ENCODE results near the gene MBNL1.
"Not testable (repeated sequence)": the region's sequence is repeated elsewhere in the genome, so short reads cannot be mapped to it uniquely, and the experiment has no call there.

MBNL1 gene

DNA sequence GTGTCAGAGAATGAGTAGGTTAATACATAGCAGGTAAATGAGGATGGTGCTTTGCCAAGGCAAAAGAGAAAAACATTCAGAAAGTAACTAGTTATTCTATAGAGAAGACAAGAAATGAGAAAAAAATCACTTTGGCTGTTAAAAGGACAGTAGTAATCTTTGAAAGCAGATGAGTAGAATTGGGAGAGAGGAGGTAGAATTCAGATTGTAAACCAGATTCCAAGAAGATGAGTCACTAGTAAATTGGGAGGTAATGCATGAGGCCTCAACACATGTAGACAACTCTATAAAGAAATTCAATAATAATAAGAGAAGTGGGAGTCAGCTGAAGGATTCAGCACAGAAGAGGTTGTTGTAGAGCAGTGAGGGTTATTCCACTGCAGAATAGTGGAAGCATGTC is 81.4 kb downstream of the MBNL1 start:
- DNase-seq (ENCODE audit: low spot score) = no peak

GRCh38 chr3:152350776-152351175 is 82.0 kb downstream of the MBNL1 start:
- no peak for DNase-seq (ENCODE audit: low spot score)

DNA sequence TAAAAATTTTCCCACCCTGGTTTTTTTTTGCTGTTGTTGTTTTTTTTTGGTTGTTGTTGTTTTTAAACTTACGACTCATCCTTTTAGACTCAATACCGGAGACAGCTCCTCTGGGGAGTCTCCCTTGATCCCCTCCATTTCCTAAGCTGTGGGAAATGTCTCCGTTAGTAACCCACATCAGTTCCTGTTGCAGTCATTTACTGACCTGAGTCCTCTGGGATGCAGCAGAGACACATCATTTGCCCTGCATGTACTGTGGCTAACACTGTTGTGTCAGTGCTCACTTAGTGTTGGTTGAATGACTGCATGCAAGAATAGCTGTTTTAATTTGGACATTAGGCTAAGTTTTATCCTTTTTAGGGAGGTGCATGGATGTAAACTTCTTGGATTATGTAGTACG is 83.8 kb downstream of the MBNL1 start:
- no peak for DNase-seq (ENCODE audit: low spot score)

GRCh38 chr3:152353578-152353977 is 84.8 kb downstream of the MBNL1 start:
- no peak for DNase-seq (ENCODE audit: low spot score)

DNA sequence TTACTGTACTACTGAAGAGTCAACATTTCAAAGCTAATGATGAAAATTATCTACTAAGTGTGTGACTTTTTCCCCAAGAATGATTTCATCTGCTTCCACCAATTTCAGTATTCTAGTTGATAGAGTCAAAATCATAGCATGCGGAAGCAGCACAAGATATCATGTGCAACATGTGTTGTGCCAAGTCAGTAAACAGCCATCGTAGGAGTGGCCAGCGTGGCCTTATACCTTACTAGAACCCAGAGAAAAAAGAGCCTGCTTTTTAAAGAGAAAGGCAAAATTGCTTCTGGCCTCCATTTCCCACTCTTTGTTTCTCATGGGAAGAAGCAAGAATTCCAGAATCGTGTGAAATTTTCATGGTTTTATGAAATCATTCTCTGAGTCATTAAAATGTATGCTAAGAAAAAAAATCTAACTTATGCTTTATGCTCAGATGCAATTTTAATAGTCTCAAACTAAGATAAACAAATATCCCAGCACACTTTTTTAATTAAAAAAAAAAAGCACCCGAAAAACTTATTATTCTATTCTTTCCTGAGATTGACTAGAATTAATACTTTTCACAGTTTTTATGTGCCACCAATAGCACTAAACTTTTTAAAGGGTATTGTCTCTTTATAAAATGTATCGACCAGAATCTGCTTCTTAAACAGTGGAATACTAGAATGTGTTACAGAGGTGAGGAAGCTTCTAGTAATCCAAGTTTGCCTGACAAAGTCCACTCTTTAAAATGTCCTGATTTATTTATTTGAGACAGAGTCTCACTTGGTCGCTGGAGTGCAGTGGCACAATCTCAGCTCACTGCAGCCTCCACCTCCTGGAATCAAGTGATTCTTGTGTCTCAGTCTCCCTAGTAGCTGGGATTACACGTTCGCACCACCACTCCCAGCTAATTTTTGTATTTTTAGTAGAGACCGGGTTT is 87.3 kb downstream of the MBNL1 start:
- no peak for DNase-seq (ENCODE audit: low spot score)

DNA sequence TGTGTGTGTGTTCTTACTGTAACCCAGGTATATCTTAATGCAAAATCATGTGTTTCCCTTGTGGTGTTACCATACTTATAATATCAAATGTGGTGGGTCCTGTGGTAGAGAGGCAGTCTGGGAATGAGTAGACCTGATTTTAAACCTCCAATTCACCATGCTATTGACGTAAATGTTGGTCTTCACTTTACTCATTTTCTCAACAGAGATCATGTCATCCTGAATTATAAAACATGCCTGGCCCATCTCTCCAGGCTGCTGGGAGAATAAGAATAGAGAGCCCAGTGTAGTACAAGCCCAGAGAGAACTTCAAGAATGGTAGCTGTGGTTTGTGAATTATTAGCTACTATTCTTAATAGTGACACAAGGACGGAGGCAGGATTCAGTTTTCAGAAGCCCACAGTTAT is 88.1 kb downstream of the MBNL1 start:
- DNase-seq (ENCODE audit: low spot score) = no peak

GRCh38 chr3:152357587-152357986 is 88.9 kb downstream of the MBNL1 start:
- DNase-seq (ENCODE audit: low spot score) = no peak

- no peak for DNase-seq (ENCODE audit: low spot score)
These were observed 90.9 kb downstream of the MBNL1 start for GRCh38 chr3:152359385-152360248.

DNA sequence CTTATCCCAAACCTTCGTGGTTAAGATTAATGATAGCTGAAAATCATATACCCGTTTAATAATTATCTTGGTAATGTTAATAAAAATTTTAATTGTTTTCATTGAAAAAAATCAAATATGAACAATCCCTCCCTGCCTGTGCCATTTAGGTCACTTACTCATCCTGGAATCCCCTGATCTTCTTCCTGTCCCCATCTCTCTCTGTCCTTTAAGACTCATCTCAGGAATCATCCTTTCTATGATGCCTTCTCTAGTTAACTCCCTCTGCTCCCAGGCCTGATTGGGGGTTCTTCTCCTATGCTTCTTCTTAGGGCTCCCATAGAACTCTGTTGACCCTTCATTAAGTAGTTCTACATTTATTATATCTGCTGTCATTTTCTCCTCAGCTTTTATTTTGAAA is 91.6 kb downstream of the MBNL1 start:
- DNase-seq (ENCODE audit: low spot score) = no peak

DNA sequence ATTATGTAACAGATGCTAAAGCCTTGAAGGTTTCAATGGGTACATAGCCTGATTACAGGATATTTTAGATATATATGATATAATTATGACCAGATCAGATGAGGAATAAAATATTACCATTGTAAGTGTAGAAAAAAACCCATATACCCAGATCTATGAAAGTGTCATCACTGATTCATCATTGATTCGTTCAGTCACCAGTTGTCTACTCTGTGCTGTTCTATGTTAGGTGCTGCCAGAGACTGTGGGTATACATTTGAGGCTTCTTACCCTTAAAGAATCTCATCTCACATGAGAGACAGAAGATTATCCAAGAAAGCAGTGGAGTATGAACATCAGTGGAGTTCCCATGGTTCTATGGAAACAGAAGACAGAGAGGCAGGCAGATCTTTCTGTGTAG is 92.2 kb downstream of the MBNL1 start:
- DNase-seq (ENCODE audit: low spot score) = no peak

GRCh38 chr3:152362086-152362485 is 93.4 kb downstream of the MBNL1 start:
- DNase-seq (ENCODE audit: low spot score) = no peak

DNA sequence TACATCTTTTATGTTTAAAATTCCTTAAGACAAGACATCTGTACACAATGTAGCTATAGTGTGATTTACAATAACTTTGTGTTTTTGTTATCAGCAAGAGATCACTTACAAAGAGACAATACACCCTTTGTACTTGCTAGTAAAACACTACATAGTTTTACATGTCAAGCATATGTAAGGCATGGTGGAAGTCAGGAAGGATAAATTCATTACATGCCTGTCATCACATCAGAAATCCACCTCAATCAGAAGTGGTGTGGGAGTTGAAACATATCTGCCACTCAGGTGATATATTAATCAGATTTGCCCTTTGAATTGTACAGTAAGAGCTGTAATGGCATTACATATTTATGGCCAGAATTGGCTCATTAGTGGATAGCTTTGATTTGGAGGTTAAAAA is 95.5 kb downstream of the MBNL1 start:
- no peak for DNase-seq (ENCODE audit: low spot score)

- no peak for DNase-seq (ENCODE audit: low spot score)
These were observed 96.4 kb downstream of the MBNL1 start for GRCh38 chr3:152365126-152365525.

GRCh38 chr3:152365766-152366593 is 97.3 kb downstream of the MBNL1 start:
- no peak for DNase-seq (ENCODE audit: low spot score)

- not testable (repeated sequence) for DNase-seq (ENCODE audit: low spot score)
These were observed 98.5 kb downstream of the MBNL1 start for GRCh38 chr3:152367192-152367591.

- DNase-seq (ENCODE audit: low spot score) = not testable (repeated sequence)
These were observed 103.9 kb downstream of the MBNL1 start for GRCh38 chr3:152372633-152373032.

- DNase-seq (ENCODE audit: low spot score) = no peak
These were observed 104.7 kb downstream of the MBNL1 start for GRCh38 chr3:152373379-152373778.

DNA sequence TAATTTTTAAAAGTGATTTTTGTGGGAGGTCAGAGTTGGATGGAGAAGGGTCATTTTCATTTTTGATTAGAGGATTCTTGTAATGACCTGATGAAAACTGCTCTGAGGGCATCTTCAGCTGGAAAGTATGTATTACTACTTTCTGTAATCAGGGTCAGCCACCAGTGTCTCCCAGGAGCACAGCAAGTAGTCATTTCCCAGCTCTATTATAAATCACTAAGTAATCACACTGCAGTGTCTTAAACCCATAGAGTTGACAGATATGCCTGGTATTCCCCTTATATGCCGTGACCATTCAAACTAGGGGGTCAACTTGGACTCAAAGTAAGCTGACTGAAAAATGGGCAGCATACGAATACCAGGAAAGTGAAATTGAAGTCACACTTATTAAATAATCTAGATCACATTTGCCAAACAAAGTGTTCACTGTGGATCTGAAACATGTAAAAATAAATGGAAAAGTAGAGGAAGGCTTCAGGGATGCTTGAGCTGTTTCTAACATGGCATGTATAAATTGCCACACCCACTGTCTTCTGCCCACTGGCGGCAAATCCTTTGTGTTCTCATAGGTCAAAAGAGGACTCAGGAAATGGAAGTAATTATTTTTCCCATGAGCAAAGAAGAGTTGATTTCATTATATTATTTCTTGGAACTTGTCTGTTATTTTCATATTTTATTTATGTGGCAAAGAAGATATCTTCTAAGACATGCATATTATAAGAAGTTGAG is 105.7 kb downstream of the MBNL1 start:
- DNase-seq (ENCODE audit: low spot score) = no peak

DNA sequence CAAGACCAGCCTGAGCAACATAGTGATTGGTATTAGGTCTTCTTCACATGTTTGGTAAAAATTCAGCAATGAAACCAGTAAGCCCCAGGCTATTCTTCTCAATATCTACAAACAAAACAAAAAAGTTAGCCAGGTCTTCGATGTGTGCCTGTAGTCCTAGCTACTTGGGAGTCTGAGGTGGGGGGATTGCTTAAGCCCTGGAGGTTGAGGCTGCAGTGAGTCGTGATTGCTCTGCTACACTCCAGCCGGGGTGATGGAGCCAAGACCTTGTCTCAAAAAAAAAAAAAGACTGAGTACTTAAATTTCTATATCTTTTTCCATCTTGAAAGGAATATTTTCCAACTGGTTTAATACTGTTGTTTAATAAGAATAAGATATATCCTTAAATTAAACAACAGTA is 106.8 kb downstream of the MBNL1 start:
- no peak for DNase-seq (ENCODE audit: low spot score)

- peak; percentile 56 for DNase-seq (ENCODE audit: low spot score)
These were observed 107.8 kb downstream of the MBNL1 start for GRCh38 chr3:152376351-152377183.

DNA sequence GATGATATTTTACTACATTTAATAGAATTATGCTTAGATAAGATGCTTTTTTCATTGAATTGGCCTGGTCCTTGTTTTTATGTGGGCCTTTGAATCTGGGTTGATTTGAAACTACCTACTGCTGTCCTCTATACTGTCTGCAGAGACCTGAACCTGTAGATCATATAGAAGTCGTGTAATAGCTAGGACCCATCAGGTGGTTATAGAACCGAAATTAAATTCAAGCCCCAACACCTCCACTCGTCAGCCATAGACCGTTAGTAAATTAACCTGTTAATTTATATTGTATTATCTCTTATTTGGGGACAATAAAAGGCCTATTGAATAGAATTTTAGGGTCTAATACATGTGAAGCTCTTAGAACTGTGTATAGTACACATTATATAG is 108.4 kb downstream of the MBNL1 start:
- DNase-seq (ENCODE audit: low spot score) = no peak
